Measurements from ENCODE around the gene ASIC2.
"Not testable (repeated sequence)": the region's sequence is repeated elsewhere in the genome, so short reads cannot be mapped to it uniquely, and the experiment has no call there.

ASIC2 gene

GRCh38 chr17:32992321-32993033, 300.6 kb downstream of the ASIC2 start:
- Histone ChIP-seq H3K36me3 (ENCODE audit: insufficient read depth, low read length) (no peaks in the 10 kb centered on the region), H3K27ac (ENCODE audit: low read depth, low read length) (no peak overlapping the region), H3K9ac (ENCODE audit: low read depth, low read length) (no peak overlapping the region), H3K27me3 (ENCODE audit: insufficient read depth, low read length) (0 out of 2 replicates have a peak, but pooled peaks cover 3% of the 10 kb centered on the region), H3K9me3 (ENCODE audit: insufficient read depth, low read depth, low read length) (0 out of 2 replicates have a peak, but pooled peaks cover 5% of the 10 kb centered on the region), H3K4me1 (ENCODE audit: insufficient read depth, low read length) (no peaks in the 10 kb centered on the region), H3K4me3 (ENCODE audit: low read length) (no peak overlapping the region)
- WGBS = 88% methylated on average over 13 of the region's 13 CpGs

GRCh38 chr17:32988481-32989101, 304.5 kb downstream of the ASIC2 start:
- Histone ChIP-seq H3K9me3 (ENCODE audit: insufficient read depth, low read depth, low read length) (0 out of 2 replicates have a peak, but pooled peaks cover 5% of the 10 kb centered on the region), H3K4me1 (ENCODE audit: insufficient read depth, low read length) (no peaks in the 10 kb centered on the region), H3K27me3 (ENCODE audit: insufficient read depth, low read length) (no peaks in the 10 kb centered on the region), H3K9ac (ENCODE audit: low read depth, low read length) (no peak overlapping the region), H3K4me3 (ENCODE audit: low read length) (no peak overlapping the region), H3K36me3 (ENCODE audit: insufficient read depth, low read length) (no peaks in the 10 kb centered on the region), H3K27ac (ENCODE audit: low read depth, low read length) (no peak overlapping the region)
- WGBS = 56% methylated on average over 3 of the region's 3 CpGs

- H3K36me3 ChIP-seq (ENCODE audit: insufficient read depth, low read length); H3K27ac ChIP-seq (ENCODE audit: low read depth, low read length); H3K4me3 ChIP-seq (ENCODE audit: low read length); H3K4me1 ChIP-seq (ENCODE audit: insufficient read depth, low read length); H3K9ac ChIP-seq (ENCODE audit: low read depth, low read length); H3K27me3 ChIP-seq (ENCODE audit: insufficient read depth, low read length); H3K9me3 ChIP-seq (ENCODE audit: insufficient read depth, low read depth, low read length): not testable (repeated sequence)
- WGBS = 69% methylated on average over 2 of the region's 2 CpGs
Measured at GRCh38 chr17:32987868-32988267, 305.2 kb downstream of the ASIC2 start.

- not testable (repeated sequence) for H3K36me3 ChIP-seq (ENCODE audit: insufficient read depth, low read length); H3K9me3 ChIP-seq (ENCODE audit: insufficient read depth, low read depth, low read length); H3K4me3 ChIP-seq (ENCODE audit: low read length); H3K27me3 ChIP-seq (ENCODE audit: insufficient read depth, low read length); H3K4me1 ChIP-seq (ENCODE audit: insufficient read depth, low read length); H3K27ac ChIP-seq (ENCODE audit: low read depth, low read length); H3K9ac ChIP-seq (ENCODE audit: low read depth, low read length)
- 48% methylated on average over 1 of the region's 1 CpG for WGBS
Measured at GRCh38 chr17:32987453-32987805, 305.7 kb downstream of the ASIC2 start.

GRCh38 chr17:32985050-32985756, 307.9 kb downstream of the ASIC2 start:
- no peaks in the 10 kb centered on the region for H3K36me3 ChIP-seq (ENCODE audit: insufficient read depth, low read length)
- H3K27me3 ChIP-seq (ENCODE audit: insufficient read depth, low read length) = no peaks in the 10 kb centered on the region
- H3K4me1 ChIP-seq (ENCODE audit: insufficient read depth, low read length) = no peaks in the 10 kb centered on the region
- H3K9ac ChIP-seq (ENCODE audit: low read depth, low read length) = no peak overlapping the region
- H3K9me3 ChIP-seq (ENCODE audit: insufficient read depth, low read depth, low read length) = peaks cover 13% of the 10 kb centered on the region
- no peak overlapping the region for H3K4me3 ChIP-seq (ENCODE audit: low read length)
- WGBS = 97% methylated on average over 4 of the region's 4 CpGs
- no peak overlapping the region for H3K27ac ChIP-seq (ENCODE audit: low read depth, low read length)

- H3K9me3 ChIP-seq (ENCODE audit: insufficient read depth, low read depth, low read length) = not testable (repeated sequence)
- 90% methylated on average over 3 of the region's 3 CpGs for WGBS
Measured at GRCh38 chr17:32981611-32982010, 311.5 kb downstream of the ASIC2 start.

GRCh38 chr17:32980230-32980629, 312.9 kb downstream of the ASIC2 start:
- Histone ChIP-seq H3K4me3 (ENCODE audit: low read length) (no peak overlapping the region), H3K9ac (ENCODE audit: low read depth, low read length) (no peak overlapping the region), H3K27ac (ENCODE audit: low read depth, low read length) (no peak overlapping the region), H3K36me3 (ENCODE audit: insufficient read depth, low read length) (no peaks in the 10 kb centered on the region), H3K27me3 (ENCODE audit: insufficient read depth, low read length) (no peaks in the 10 kb centered on the region), H3K9me3 (ENCODE audit: insufficient read depth, low read depth, low read length) (peaks cover 9% of the 10 kb centered on the region), H3K4me1 (ENCODE audit: insufficient read depth, low read length) (no peaks in the 10 kb centered on the region)
- 67% methylated on average over 1 of the region's 2 CpGs for WGBS

More at GRCh38 chr17:32981611-32982010, 311.5 kb downstream of the ASIC2 start:
- not testable (repeated sequence) for H3K36me3 ChIP-seq (ENCODE audit: insufficient read depth, low read length); H3K4me3 ChIP-seq (ENCODE audit: low read length); H3K4me1 ChIP-seq (ENCODE audit: insufficient read depth, low read length); H3K9ac ChIP-seq (ENCODE audit: low read depth, low read length); H3K27ac ChIP-seq (ENCODE audit: low read depth, low read length); H3K27me3 ChIP-seq (ENCODE audit: insufficient read depth, low read length)

- Histone ChIP-seq H3K9ac (ENCODE audit: low read depth, low read length) (no peak overlapping the region), H3K27me3 (ENCODE audit: insufficient read depth, low read length) (no peaks in the 10 kb centered on the region), H3K4me1 (ENCODE audit: insufficient read depth, low read length) (no peaks in the 10 kb centered on the region), H3K9me3 (ENCODE audit: insufficient read depth, low read depth, low read length) (peaks cover 8% of the 10 kb centered on the region), H3K36me3 (ENCODE audit: insufficient read depth, low read length) (no peaks in the 10 kb centered on the region), H3K27ac (ENCODE audit: low read depth, low read length) (no peak overlapping the region), H3K4me3 (ENCODE audit: low read length) (no peak overlapping the region)
- WGBS = 89% methylated on average over 1 of the region's 1 CpG
Measured at GRCh38 chr17:32976605-32977004, 316.5 kb downstream of the ASIC2 start.

GRCh38 chr17:32976131-32976530, 317.0 kb downstream of the ASIC2 start:
- no peak overlapping the region for H3K4me3 ChIP-seq (ENCODE audit: low read length)
- no peaks in the 10 kb centered on the region for H3K36me3 ChIP-seq (ENCODE audit: insufficient read depth, low read length)
- H3K9me3 ChIP-seq (ENCODE audit: insufficient read depth, low read depth, low read length) = peaks cover 4% of the 10 kb centered on the region; the same call in 1 of the 2 replicates
- H3K9ac ChIP-seq (ENCODE audit: low read depth, low read length) = no peak overlapping the region
- H3K4me1 ChIP-seq (ENCODE audit: insufficient read depth, low read length) = no peaks in the 10 kb centered on the region
- whole genome bisulfite sequencing = 72% methylated on average over 4 of the region's 4 CpGs
- no peaks in the 10 kb centered on the region for H3K27me3 ChIP-seq (ENCODE audit: insufficient read depth, low read length)
- no peak overlapping the region for H3K27ac ChIP-seq (ENCODE audit: low read depth, low read length)

- Histone ChIP-seq H3K27ac (ENCODE audit: low read depth, low read length) (no peak overlapping the region), H3K4me1 (ENCODE audit: insufficient read depth, low read length) (no peaks in the 10 kb centered on the region), H3K4me3 (ENCODE audit: low read length) (no peak overlapping the region), H3K36me3 (ENCODE audit: insufficient read depth, low read length) (no peaks in the 10 kb centered on the region), H3K9me3 (ENCODE audit: insufficient read depth, low read depth, low read length) (no peaks in the 10 kb centered on the region), H3K27me3 (ENCODE audit: insufficient read depth, low read length) (no peaks in the 10 kb centered on the region), H3K9ac (ENCODE audit: low read depth, low read length) (no peak overlapping the region)
- WGBS = 88% methylated on average over 1 of the region's 1 CpG
Measured at GRCh38 chr17:32971171-32971570, 321.9 kb downstream of the ASIC2 start.

GRCh38 chr17:32970281-32970680, 322.8 kb downstream of the ASIC2 start:
- Histone ChIP-seq H3K27me3 (ENCODE audit: insufficient read depth, low read length) (no peaks in the 10 kb centered on the region), H3K4me1 (ENCODE audit: insufficient read depth, low read length) (no peaks in the 10 kb centered on the region), H3K4me3 (ENCODE audit: low read length) (no peak overlapping the region), H3K27ac (ENCODE audit: low read depth, low read length) (no peak overlapping the region), H3K9ac (ENCODE audit: low read depth, low read length) (no peak overlapping the region), H3K9me3 (ENCODE audit: insufficient read depth, low read depth, low read length) (no peaks in the 10 kb centered on the region), H3K36me3 (ENCODE audit: insufficient read depth, low read length) (no peaks in the 10 kb centered on the region)
- 84% methylated on average over 3 of the region's 3 CpGs for WGBS

Measured in HUES64 (cell line).